Tongue (tissue), 2 donors: Measurements from ENCODE around the gene BAIAP2L2. TPM values are rescaled to one million over a fixed set of nuclear protein-coding genes. Genes with fewer than 3 reads are reported as not detected.
"Not testable (repeated sequence)": the region's sequence is repeated elsewhere in the genome, so short reads cannot be mapped to it uniquely, and the experiment has no call there.

Experiments
- DNase-seq: peaks from one replicate; pipeline ENCODE4 v3.0.0-alpha.2; 2015
- total RNA-seq: library from RNA; depleted of rRNA; stranded (reverse); fragments of >200 nt; gene quantifications from one replicate; pipeline ENCODE4 v1.2.3, GENCODE V29; 2014

The BAIAP2L2 gene
- total RNA-seq, 1 donor from 2014 or later: not detected

DNA sequence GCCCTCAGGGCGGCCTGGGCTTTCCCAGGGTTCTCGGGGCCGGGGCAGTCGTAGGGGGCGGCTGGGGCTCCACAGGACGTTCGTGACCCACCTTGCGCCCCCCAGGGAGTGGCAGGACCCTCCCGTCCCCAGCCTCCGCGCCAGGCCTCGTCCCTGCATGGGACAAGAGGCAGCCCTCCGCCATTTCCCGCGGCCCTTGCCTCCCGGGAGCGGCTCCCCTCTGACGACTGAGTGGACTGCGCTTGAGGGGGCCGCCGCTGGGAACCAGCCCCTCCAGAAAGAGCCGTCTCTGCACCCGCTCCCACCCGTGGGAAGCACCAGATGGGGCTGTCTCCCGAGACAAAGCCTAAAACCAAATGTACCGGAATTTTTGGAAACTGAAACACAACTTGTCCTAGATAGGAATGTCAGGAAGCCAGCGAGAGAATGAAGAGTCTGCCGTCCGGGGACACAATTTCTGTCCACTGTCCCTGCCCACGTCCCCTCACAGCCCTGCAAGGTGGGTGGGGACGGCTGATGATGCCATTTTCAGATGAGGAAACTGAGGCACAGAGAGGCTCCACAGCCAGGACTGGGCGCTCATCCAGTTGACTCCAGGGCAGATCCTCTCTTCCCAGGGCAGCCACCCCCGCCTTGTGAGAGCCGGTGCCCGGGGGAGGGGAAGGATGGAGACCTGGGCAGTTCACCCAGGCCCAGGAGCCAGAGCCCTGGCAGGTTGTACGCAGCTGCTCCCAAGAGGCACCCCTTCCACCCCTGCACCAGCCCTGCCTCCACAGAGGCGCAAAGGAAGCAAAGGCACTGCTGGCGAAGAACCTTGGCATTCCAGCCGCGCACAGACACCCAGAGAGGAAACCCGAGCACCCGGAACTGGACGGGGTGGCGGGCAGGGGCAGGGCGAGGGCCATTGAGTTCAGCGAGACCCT is 71.3 kb downstream of the BAIAP2L2 start:
- DNase-seq: no peak

DNA sequence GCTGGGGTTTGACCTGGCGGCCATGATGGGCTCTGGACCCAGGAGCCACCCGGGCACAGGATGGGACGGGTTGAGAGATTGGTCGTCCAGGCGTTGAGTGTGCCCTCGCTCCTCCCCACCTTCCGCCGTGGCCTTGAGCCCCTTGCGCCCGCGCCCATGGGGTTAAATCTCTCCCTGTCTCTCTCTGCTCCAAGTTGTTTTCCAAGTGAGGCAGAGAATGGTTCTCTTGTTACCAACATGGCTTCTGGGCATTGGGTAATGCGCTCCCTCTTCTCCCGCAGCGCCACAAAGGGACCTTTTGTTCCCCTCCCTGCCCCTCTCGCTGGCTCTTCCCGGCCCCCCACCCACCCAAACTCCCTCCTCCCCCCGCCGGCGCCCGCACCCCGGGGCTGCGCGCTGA is 72.1 kb downstream of the BAIAP2L2 start:
- DNase-seq: no peak

DNA sequence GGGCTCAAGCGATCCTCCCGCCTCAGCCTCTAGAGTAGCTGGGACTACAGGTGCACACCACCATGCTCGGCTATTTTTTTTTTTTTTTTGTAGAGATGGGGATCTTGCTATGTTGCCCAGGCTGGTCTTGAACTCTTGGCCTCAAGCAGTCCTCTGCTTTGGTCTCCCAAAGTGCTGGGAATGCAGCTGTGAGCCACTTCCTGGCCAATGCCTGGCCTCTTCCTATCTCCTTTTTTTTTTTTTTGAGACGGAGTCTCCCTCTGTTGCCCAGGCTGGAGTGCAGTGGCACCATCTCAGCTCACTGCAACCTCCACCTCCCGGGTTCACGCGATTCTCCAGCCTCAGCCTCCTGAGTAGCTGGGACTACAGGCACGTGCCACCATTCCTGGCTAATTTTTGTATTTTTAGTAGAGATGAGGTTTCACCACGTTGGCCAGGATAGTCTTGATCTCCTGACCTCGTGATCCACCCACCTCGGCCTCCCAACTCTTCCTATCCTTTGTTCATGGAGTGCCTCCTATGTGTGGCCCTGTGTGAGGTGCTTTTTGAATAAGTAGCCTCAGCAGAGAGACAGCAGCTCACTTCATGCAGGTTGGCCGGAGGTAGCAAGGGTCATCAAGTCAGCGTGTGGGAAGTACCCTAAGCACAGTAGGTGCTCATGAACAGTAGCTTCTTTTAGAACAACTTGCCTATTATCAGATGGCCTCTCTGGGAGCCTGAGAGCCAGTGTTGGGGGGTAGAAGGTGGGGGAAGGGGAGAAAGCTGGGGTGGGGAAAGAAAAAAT is 72.9 kb downstream of the BAIAP2L2 start:
- not testable (repeated sequence) for DNase-seq

DNA sequence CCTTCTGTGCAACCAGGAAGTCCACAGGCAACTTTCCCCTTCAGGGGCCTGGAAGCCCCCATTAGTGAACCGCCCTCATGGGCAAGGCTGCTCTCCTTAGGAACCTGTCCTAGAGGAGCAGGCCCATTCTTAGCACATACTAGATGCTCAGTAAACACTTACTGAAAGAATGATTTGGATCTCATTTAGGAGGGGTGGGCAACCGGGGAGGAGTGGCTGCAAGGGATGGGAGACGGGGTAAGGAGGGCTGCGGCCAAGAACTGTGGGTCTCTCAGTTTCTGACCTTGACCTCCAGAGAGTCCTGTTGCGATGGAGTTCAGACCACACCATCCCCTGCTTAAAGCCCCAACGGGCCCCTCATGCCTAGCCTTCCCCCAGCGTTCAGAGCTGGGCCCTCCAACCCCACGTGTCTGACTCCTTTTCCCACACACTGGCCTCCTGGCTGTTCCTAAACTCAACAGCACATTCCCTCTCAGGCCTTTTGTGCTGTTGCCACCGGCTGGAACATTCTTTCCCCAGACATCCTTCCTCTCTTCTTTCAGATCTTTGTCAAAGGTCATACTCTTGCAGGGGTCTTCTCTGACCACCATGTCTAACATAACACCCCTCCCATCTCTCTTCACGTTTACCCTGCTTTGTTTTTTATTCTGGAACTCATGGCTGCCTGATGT is 74.0 kb downstream of the BAIAP2L2 start:
- no peak for DNase-seq

DNA sequence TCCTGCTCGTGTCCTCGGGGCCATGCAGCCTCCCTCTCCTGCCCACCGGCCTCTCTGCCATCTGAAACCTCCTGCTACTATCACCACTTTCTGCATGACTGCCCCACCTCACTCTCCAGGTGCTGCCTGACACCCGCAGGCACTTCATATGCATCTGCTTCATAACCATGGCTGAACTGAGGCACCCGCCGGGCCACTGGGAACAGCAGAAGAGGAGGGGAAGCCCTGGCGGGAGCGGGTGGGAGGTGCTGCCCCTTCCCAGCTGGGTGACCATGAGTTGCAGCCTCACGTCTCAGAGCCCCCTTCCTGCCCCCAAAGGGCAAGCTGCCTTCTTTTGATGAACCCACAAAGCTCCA is 75.0 kb downstream of the BAIAP2L2 start:
- DNase-seq: no peak

Other genes starting within 250 kb of the BAIAP2L2 start
- 19.3 TPM for gene MICALL1, start 204.4 kb downstream of the BAIAP2L2 start, total RNA-seq
- gene C22orf23, start 157.1 kb downstream of the BAIAP2L2 start, total RNA-seq: not detected
- gene POLR2F, start 157.0 kb downstream of the BAIAP2L2 start, total RNA-seq: 24.7 TPM
- gene SOX10, start 126.1 kb downstream of the BAIAP2L2 start, total RNA-seq: 14.9 TPM
- gene PICK1, start 53.3 kb downstream of the BAIAP2L2 start, total RNA-seq: 14.9 TPM
- gene SLC16A8, start 26.5 kb downstream of the BAIAP2L2 start, total RNA-seq: not detected
- 15.3 TPM for gene PLA2G6, start 71.1 kb upstream of the BAIAP2L2 start, total RNA-seq
- gene MAFF, start 91.3 kb upstream of the BAIAP2L2 start, total RNA-seq: 20.9 TPM
- gene TMEM184B, start 162.3 kb upstream of the BAIAP2L2 start, total RNA-seq: 34.3 TPM
- 107 TPM for gene CSNK1E, start 206.7 kb upstream of the BAIAP2L2 start, total RNA-seq